Endothelial cell of umbilical vein (primary cell): ENCODE data around the gene TNFRSF4. TPM values are rescaled to one million over a fixed set of nuclear protein-coding genes. Genes with fewer than 3 reads are reported as not detected.

ENCODE experiments used
- BruUV-seq: library from RNA; stranded (reverse); fragments of 400-500 nt; replicated peaks from 2 replicates; lab custom pipeline; 2021; lab: Mats Ljungman, UMichigan
- CTCF ChIA-PET: fragments of 300-600, 350-600 bp; sonication (Branson Sonifier 250); formaldehyde crosslinking; loops from one replicate; lab custom pipeline; 2021; ENCODE audit warnings: antibody characterized with exemption, inconsistent platforms; lab: Charles Lee
- POLR2A ChIA-PET: fragments of 300-600, 350-600 bp; sonication (Branson Sonifier 250); formaldehyde crosslinking; loops from one replicate; lab custom pipeline; 2021; ENCODE audit warnings: antibody characterized with exemption, inconsistent platforms; lab: Charles Lee
- DNase-seq: peaks from one replicate; pipeline ENCODE4 v3.0.0-alpha.2; 2011; ENCODE audit warnings: low read depth, low spot score
- FAIRE-seq: peaks from 2 replicates; lab custom pipeline; 2011; peaks lifted over from hg19 to GRCh38; lab: Jason Lieb, UNC
- H2AFZ ChIP-seq: 2 replicates; pipeline ENCODE4 v1.6.0; 2012; ENCODE audit warnings: low read depth, low read length, control low read depth, inconsistent platforms
- H3K27ac ChIP-seq: 2 replicates; pipeline ENCODE4 v1.5.1; 2011; ENCODE audit warnings: low read depth, mild to moderate bottlenecking, control low read depth, low read length, moderate library complexity; ENCODE audit not compliant: insufficient read depth
- H3K27me3 ChIP-seq, 2 experiments: 2 replicates each; pipeline versions ENCODE4 v1.6.0 to v1.6.1; 2011; ENCODE audit warnings: low read length in 2 of 2, mixed read lengths in 1 of 2; ENCODE audit not compliant: control insufficient read depth in 2 of 2, insufficient read depth in 2 of 2
- H3K36me3 ChIP-seq, 2 experiments: 2 replicates in 1 of 2; 3 replicates in 1 of 2; pipeline ENCODE4 v1.5.1; 2011; ENCODE audit warnings: low read length in 2 of 2, mild to moderate bottlenecking in 1 of 2, moderate library complexity in 1 of 2; ENCODE audit not compliant: control insufficient read depth in 2 of 2, insufficient read depth in 2 of 2; ENCODE audit errors: extremely low read depth in 1 of 2
- H3K4me1 ChIP-seq: 3 replicates; pipeline ENCODE4 v1.5.1; 2011; ENCODE audit warnings: mild to moderate bottlenecking, low read length; ENCODE audit not compliant: control insufficient read depth, insufficient read depth; ENCODE audit errors: extremely low read depth
- H3K4me2 ChIP-seq: 2 replicates; pipeline ENCODE4 v1.6.1; 2011; ENCODE audit warnings: low read length, control low read depth, mixed read lengths; ENCODE audit not compliant: insufficient read depth
- H3K4me3 ChIP-seq, 3 experiments: fragments of 200-600 bp in 1 of 3; sonication (generic), shearing (Covaris generic) in 1 of 3; replicated peaks in 1 of 3; 2 replicates each; pipeline ENCODE4 v1.5.1; 2011 to 2016; ENCODE audit warnings: control low read depth in 3 of 3, low read length in 3 of 3, mild to moderate bottlenecking in 2 of 3, inconsistent platforms in 1 of 3, low read depth in 1 of 3, moderate library complexity in 1 of 3; ENCODE audit not compliant: insufficient read depth in 1 of 3
- H3K79me2 ChIP-seq: 2 replicates; pipeline ENCODE4 v1.6.0; 2012; ENCODE audit warnings: low read length, inconsistent platforms; ENCODE audit not compliant: control insufficient read depth, insufficient read depth
- H3K9ac ChIP-seq: replicated peaks from 2 replicates; pipeline ENCODE3; 2011; ENCODE audit warnings: low read length, control low read depth; ENCODE audit not compliant: insufficient read depth; ENCODE audit errors: extremely low read depth
- H3K9me1 ChIP-seq: replicated peaks from 3 replicates; pipeline ENCODE4 v1.6.0; 2011; ENCODE audit warnings: mild to moderate bottlenecking, low read length; ENCODE audit not compliant: control insufficient read depth, insufficient read depth; ENCODE audit errors: extremely low read depth
- H3K9me3 ChIP-seq: replicated peaks from 2 replicates; pipeline ENCODE4 v1.5.1; 2012; ENCODE audit warnings: low read length, inconsistent platforms; ENCODE audit not compliant: control insufficient read depth, insufficient read depth
- H4K20me1 ChIP-seq: replicated peaks from 2 replicates; pipeline ENCODE3; 2011; ENCODE audit warnings: mild to moderate bottlenecking, low read length; ENCODE audit not compliant: control insufficient read depth, insufficient read depth; ENCODE audit errors: extremely low read depth
- CTCF ChIP-seq, 2 donors: IDR thresholded peaks; 1 replicate in 1 of 2; 2 replicates in 1 of 2; pipeline ENCODE4 v1.5.1; 2011; ENCODE audit warnings: low read length in 2 of 2, mild to moderate bottlenecking in 2 of 2, moderate library complexity in 2 of 2, control low read depth in 1 of 2, inconsistent platforms in 1 of 2, low read depth in 1 of 2; ENCODE audit not compliant: insufficient read depth in 1 of 2; ENCODE audit errors: extremely low read depth in 1 of 2
- EZH2 ChIP-seq: IDR thresholded peaks from 2 replicates; pipeline ENCODE4 v1.6.1; 2012; ENCODE audit warnings: borderline replicate concordance, low read depth, mild to moderate bottlenecking, moderate library complexity, low read length, inconsistent platforms; ENCODE audit not compliant: severe bottlenecking
- FOS ChIP-seq: IDR thresholded peaks from 2 replicates; pipeline ENCODE4 v1.6.1; 2011; ENCODE audit warnings: mild to moderate bottlenecking, low read length, moderate library complexity, borderline replicate concordance; ENCODE audit not compliant: insufficient read depth
- GATA2 ChIP-seq: IDR thresholded peaks from 2 replicates; pipeline ENCODE4 v1.7.0; 2011; ENCODE audit warnings: low read depth, mild to moderate bottlenecking, moderate library complexity, mixed read lengths, low read length; ENCODE audit not compliant: insufficient read length, insufficient read depth
- JUN ChIP-seq: IDR thresholded peaks from 2 replicates; pipeline ENCODE4 v1.6.1; 2011; ENCODE audit warnings: borderline replicate concordance, low read depth; ENCODE audit not compliant: insufficient read length, insufficient read depth
- MAX ChIP-seq: IDR thresholded peaks from 2 replicates; pipeline ENCODE4 v1.6.1; 2011; ENCODE audit not compliant: insufficient read depth, insufficient read length
- MYC ChIP-seq: IDR thresholded peaks from one replicate; pipeline ENCODE4 v1.6.1; 2011; ENCODE audit warnings: mild to moderate bottlenecking, low read depth, low read length
- POLR2A ChIP-seq: IDR thresholded peaks from 2 replicates; pipeline ENCODE4 v1.6.1; 2012; ENCODE audit warnings: low read depth, mild to moderate bottlenecking, control low read depth, low read length
- POLR2AphosphoS5 ChIP-seq: IDR thresholded peaks from 2 replicates; pipeline ENCODE4 v1.6.1; 2012; ENCODE audit warnings: low read depth, mild to moderate bottlenecking, control low read depth, low read length, moderate library complexity; ENCODE audit not compliant: insufficient read depth
- dilution Hi-C: fragments of 300-500 bp; cut with MboI; formaldehyde crosslinking; loops from one replicate; pipeline ENCODE4 v1.15.0; 2019; ENCODE audit warnings: low sequenced_read_pairs; ENCODE audit not compliant: extremely low pct_ligation_motif_present
- intact Hi-C: fragments of 100-400 bp; cut with micrococcal nuclease; formaldehyde crosslinking; loops from one replicate; pipeline ENCODE4 v1.10.0; 2022
- polyA plus RNA-seq, 4 experiments: library from polyadenylated mRNA; depleted of rRNA in 3 of 4; stranded (reverse) in 3 of 4; unstranded in 1 of 4; fragments of >200 nt; gene quantifications; 2 replicates each; pipeline versions ENCODE4 v1.2.1 to v1.2.3, GENCODE V29; 2011 to 2012; ENCODE audit warnings: missing spikeins in 1 of 4
- total RNA-seq: library from RNA; stranded (reverse); gene quantifications from 2 replicates; pipeline ENCODE4 v1.2.3, GENCODE V29; 2021

TNFRSF4 gene
- total and polyA plus RNA-seq, 2 donors (not counting 3 experiments of a cell fraction or from before 2014, with no cell fraction given), result 0.55 to 1.5 TPM

GRCh38 chr1:1262071-1262470 lies 48.1 kb upstream of the TNFRSF4 start:
- POLR2A ChIA-PET, result no interaction called here
- TF ChIP-seq EZH2, result no peak
- no peak for TF ChIP-seq FOS
- TF ChIP-seq POLR2A, result no peak
- TF ChIP-seq MYC, result no peak
- no peak for TF ChIP-seq POLR2AphosphoS5
- no peak for TF ChIP-seq JUN
- no peak for TF ChIP-seq MAX
- TF ChIP-seq CTCF (IDR thresholded peaks at IDR 0.05; ENCODE audit: extremely low read depth in 1 of 2, insufficient read depth in 1 of 2, low read depth in 1 of 2, low read length in 2 of 2), result no peak
- TF ChIP-seq GATA2, result no peak
- H4K20me1 ChIP-seq, result no peaks in the 10 kb centered on the region
- H3K27me3 ChIP-seq, result no peaks in the 10 kb centered on the region
- BruUV-seq, result no TSS peak
- CTCF ChIA-PET, result interaction anchor here (0.8 to 4.6 kb wide), 2 partner anchors 15 to 140 kb away, joined by 4 to 25 read pairs; no protein-coding TSS in a partner anchor
- DNase-seq (no peak), FAIRE-seq (no peak)
- peaks cover 24% of the 10 kb centered on the region for H3K4me1 ChIP-seq
- H3K4me2 ChIP-seq, result no peak overlapping the region
- no peak overlapping the region for H2AFZ ChIP-seq
- peaks cover 9 to 32% of the 10 kb centered on the region in 2 experiments for H3K36me3 ChIP-seq
- dilution Hi-C loops, result no loop called here
- no peak overlapping the region for H3K4me3 ChIP-seq
- intact Hi-C loops, result no loop called here
- no peak overlapping the region for H3K9ac ChIP-seq
- no peaks in the 10 kb centered on the region for H3K9me3 ChIP-seq
- no peak overlapping the region for H3K27ac ChIP-seq
- peaks cover 21% of the 10 kb centered on the region for H3K79me2 ChIP-seq
- no peaks in the 10 kb centered on the region for H3K9me1 ChIP-seq
